Measurements from ENCODE around the gene YAP1. TPM values are rescaled to one million over a fixed set of nuclear protein-coding genes. Genes with fewer than 3 reads are reported as not detected.

The YAP1 gene
- polyA plus RNA-seq, 1 experiment: 139 TPM

DNA sequence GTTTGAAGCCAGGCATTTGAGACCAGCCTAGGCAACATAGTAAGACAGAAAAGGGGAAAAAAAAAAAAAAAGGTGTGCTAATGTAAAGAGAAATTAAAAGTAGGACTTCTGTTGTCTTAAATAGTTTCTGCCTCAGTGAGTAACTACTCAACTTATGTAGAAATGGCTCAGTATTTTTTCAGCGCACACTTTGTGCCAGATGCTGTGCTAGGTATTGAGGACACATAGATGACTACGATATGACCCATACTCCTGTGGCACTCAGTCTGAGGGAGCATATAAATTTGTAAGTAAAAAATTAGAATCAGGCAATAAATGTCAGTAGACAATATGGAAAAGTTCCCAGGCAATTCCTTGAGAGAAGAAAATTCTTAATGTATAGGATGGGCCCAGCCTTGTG is 93.9 kb downstream of the YAP1 start:
- POLR2A ChIA-PET: no interaction called here
- Histone ChIP-seq H3K4me3 (ENCODE audit: low read depth, low read length) (no peak overlapping the region), H3K27me3 (ENCODE audit: control insufficient read depth, insufficient read depth, low read length) (no peaks in the 10 kb centered on the region), H3K36me3 (ENCODE audit: control insufficient read depth, insufficient read depth, low read length) (peaks cover 3% of the 10 kb centered on the region; the same call in 1 of the 2 replicates)
- TF ChIP-seq, protein P1, sequence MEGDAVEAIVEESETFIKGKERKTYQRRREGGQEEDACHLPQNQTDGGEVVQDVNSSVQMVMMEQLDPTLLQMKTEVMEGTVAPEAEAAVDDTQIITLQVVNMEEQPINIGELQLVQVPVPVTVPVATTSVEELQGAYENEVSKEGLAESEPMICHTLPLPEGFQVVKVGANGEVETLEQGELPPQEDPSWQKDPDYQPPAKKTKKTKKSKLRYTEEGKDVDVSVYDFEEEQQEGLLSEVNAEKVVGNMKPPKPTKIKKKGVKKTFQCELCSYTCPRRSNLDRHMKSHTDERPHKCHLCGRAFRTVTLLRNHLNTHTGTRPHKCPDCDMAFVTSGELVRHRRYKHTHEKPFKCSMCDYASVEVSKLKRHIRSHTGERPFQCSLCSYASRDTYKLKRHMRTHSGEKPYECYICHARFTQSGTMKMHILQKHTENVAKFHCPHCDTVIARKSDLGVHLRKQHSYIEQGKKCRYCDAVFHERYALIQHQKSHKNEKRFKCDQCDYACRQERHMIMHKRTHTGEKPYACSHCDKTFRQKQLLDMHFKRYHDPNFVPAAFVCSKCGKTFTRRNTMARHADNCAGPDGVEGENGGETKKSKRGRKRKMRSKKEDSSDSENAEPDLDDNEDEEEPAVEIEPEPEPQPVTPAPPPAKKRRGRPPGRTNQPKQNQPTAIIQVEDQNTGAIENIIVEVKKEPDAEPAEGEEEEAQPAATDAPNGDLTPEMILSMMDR (IDR thresholded peaks at IDR 0.05; ENCODE audit: insufficient read depth, low read depth, low read length): no peak
- CTCF ChIA-PET: interaction anchor here (1.0 kb wide), 1 partner anchor 31 kb away, joined by 4 read pairs; no protein-coding TSS in a partner anchor
- no peak for DNase-seq (ENCODE audit: low read depth)

GRCh38 chr11:102205805-102206204 is 95.6 kb downstream of the YAP1 start:
- TF ChIP-seq, protein P1 (IDR thresholded peaks at IDR 0.05; ENCODE audit: insufficient read depth, low read depth, low read length): no peak
- POLR2A ChIA-PET: no interaction called here
- H3K36me3 ChIP-seq (ENCODE audit: control insufficient read depth, insufficient read depth, low read length): peaks cover 3% of the 10 kb centered on the region; the same call in 1 of the 2 replicates

DNA sequence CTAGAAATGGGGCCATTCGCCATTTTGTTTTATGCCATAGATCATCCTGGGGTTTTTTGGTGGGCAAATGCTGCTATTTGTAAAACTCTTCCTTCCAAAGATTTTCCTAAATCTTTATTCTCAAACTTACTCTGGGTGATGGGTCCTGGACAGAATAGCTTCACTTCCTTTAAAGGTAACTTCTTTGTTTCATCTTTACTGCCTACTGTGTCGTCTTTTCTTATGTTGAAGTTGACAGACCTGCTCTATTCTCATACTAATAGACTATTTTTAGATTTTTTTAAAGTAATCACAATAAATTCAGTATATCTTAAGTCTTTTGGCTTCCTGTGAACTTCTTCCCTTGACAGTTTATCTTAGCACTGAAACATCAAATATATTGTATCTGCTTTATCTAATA is 98.6 kb downstream of the YAP1 start:
- DNase-seq (ENCODE audit: low read depth): no peak
- H3K27me3 ChIP-seq (ENCODE audit: control insufficient read depth, insufficient read depth, low read length): no peaks in the 10 kb centered on the region
- H3K36me3 ChIP-seq (ENCODE audit: control insufficient read depth, insufficient read depth, low read length): peaks cover 5% of the 10 kb centered on the region; the same call in 1 of the 2 replicates
- ChIA-PET POLR2A (no interaction called here), CTCF (no interaction called here)
- TF ChIP-seq, protein P1 (IDR thresholded peaks at IDR 0.05; ENCODE audit: insufficient read depth, low read depth, low read length): no peak
- no peak overlapping the region for H3K4me3 ChIP-seq (ENCODE audit: low read depth, low read length)

More at GRCh38 chr11:102205805-102206204, 95.6 kb downstream of the YAP1 start:
- no peak for DNase-seq (ENCODE audit: low read depth)
- Histone ChIP-seq H3K4me3 (ENCODE audit: low read depth, low read length) (no peak overlapping the region), H3K27me3 (ENCODE audit: control insufficient read depth, insufficient read depth, low read length) (no peaks in the 10 kb centered on the region)
- CTCF ChIA-PET: no interaction called here

GRCh38 chr11:102214623-102215022 is 104.4 kb downstream of the YAP1 start:
- DNase-seq (ENCODE audit: low read depth): no peak
- CTCF ChIA-PET: no interaction called here
- TF ChIP-seq, protein P1 (IDR thresholded peaks at IDR 0.05; ENCODE audit: insufficient read depth, low read depth, low read length): no peak
- Histone ChIP-seq H3K4me3 (ENCODE audit: low read depth, low read length) (no peak overlapping the region), H3K36me3 (ENCODE audit: control insufficient read depth, insufficient read depth, low read length) (peaks cover 6% of the 10 kb centered on the region; the same call in 1 of the 2 replicates), H3K27me3 (ENCODE audit: control insufficient read depth, insufficient read depth, low read length) (no peaks in the 10 kb centered on the region)
- POLR2A ChIA-PET: no interaction called here

- Histone ChIP-seq H3K27me3 (ENCODE audit: control insufficient read depth, insufficient read depth, low read length) (no peaks in the 10 kb centered on the region), H3K4me3 (ENCODE audit: low read depth, low read length) (no peak overlapping the region), H3K36me3 (ENCODE audit: control insufficient read depth, insufficient read depth, low read length) (peaks cover 7% of the 10 kb centered on the region; the same call in 1 of the 2 replicates)
- POLR2A ChIA-PET: no interaction called here
- DNase-seq (ENCODE audit: low read depth): no peak
- CTCF ChIA-PET: no interaction called here
- TF ChIP-seq, protein P1 (IDR thresholded peaks at IDR 0.05; ENCODE audit: insufficient read depth, low read depth, low read length): no peak
Measured at GRCh38 chr11:102216433-102217075, 106.3 kb downstream of the YAP1 start.
